Muscle layer of colon (tissue), 2 donors: ENCODE data around the gene EBI3.
"Not testable (repeated sequence)": the region's sequence is repeated elsewhere in the genome, so short reads cannot be mapped to it uniquely, and the experiment has no call there.

Experiments used
- H3K27ac ChIP-seq: one replicate; pipeline ENCODE4 v1.7.0; 2013; ENCODE audit warnings: low read depth, mild to moderate bottlenecking, low read length, moderate library complexity
- H3K27me3 ChIP-seq, 2 donors: one replicate each; pipeline ENCODE4 v1.7.0; 2013; ENCODE audit warnings: low read length in 2 of 2, mild to moderate bottlenecking in 2 of 2; ENCODE audit not compliant: insufficient read depth in 2 of 2, control insufficient read depth in 1 of 2
- H3K36me3 ChIP-seq: one replicate; pipeline ENCODE4 v1.7.0; 2013; ENCODE audit warnings: mild to moderate bottlenecking, low read length; ENCODE audit not compliant: insufficient read depth
- H3K4me1 ChIP-seq: one replicate; pipeline ENCODE4 v1.7.0; 2013; ENCODE audit warnings: mild to moderate bottlenecking, low read length; ENCODE audit not compliant: insufficient read depth
- H3K4me3 ChIP-seq, 2 donors: one replicate each; pipeline ENCODE4 v1.7.0; 2013; ENCODE audit warnings: low read length in 2 of 2, low read depth in 1 of 2, mild to moderate bottlenecking in 1 of 2, moderate library complexity in 1 of 2
- H3K9ac ChIP-seq: one replicate; pipeline ENCODE4 v1.7.0; 2013; ENCODE audit warnings: low read length
- H3K9me3 ChIP-seq: one replicate; pipeline ENCODE4 v1.7.0; 2013; ENCODE audit warnings: mild to moderate bottlenecking, low read length
- donor health status: abdominal sarcoma.
- donor health status: Adenocarcinoma of cecum.

The EBI3 gene

GRCh38 chr19:4268816-4269430 is 39.6 kb downstream of the EBI3 start:
- Histone ChIP-seq H3K4me1 (no peaks in the 10 kb centered on the region), H3K27me3 (no peaks in the 10 kb centered on the region), H3K27ac (no peak overlapping the region), H3K36me3 (peaks cover 25% of the 10 kb centered on the region), H3K9ac (no peak overlapping the region), H3K9me3 (no peaks in the 10 kb centered on the region), H3K4me3 (no peak overlapping the region)

- peaks cover 12% of the 10 kb centered on the region for H3K36me3 ChIP-seq
- no peaks in the 10 kb centered on the region for H3K9me3 ChIP-seq
- H3K9ac ChIP-seq = no peak overlapping the region
- no peak overlapping the region for H3K27ac ChIP-seq
- H3K4me3 ChIP-seq = no peak overlapping the region
- peaks cover under 1 to 2% of the 10 kb centered on the region in 2 donors for H3K27me3 ChIP-seq
- no peaks in the 10 kb centered on the region for H3K4me1 ChIP-seq
Observed at GRCh38 chr19:4272894-4273293, 43.6 kb downstream of the EBI3 start.

GRCh38 chr19:4274321-4274686 is 45.0 kb downstream of the EBI3 start:
- not testable (repeated sequence) for H3K27ac ChIP-seq, H3K9me3 ChIP-seq, H3K4me3 ChIP-seq, H3K36me3 ChIP-seq, H3K4me1 ChIP-seq, H3K9ac ChIP-seq
- peaks cover 3 to 15% of the 10 kb centered on the region in 2 donors for H3K27me3 ChIP-seq

- no peaks in the 10 kb centered on the region for H3K4me1 ChIP-seq
- no peak overlapping the region for H3K9ac ChIP-seq
- H3K27ac ChIP-seq = no peak overlapping the region
- no peaks in the 10 kb centered on the region for H3K36me3 ChIP-seq
- no peaks in the 10 kb centered on the region for H3K9me3 ChIP-seq
- no peak overlapping the region for H3K4me3 ChIP-seq
- peaks cover 10 to 38% of the 10 kb centered on the region in 2 donors for H3K27me3 ChIP-seq
Observed at GRCh38 chr19:4277191-4277696, 47.9 kb downstream of the EBI3 start.

GRCh38 chr19:4278010-4278409 is 48.7 kb downstream of the EBI3 start:
- no peaks in the 10 kb centered on the region for H3K36me3 ChIP-seq
- no peaks in the 10 kb centered on the region for H3K9me3 ChIP-seq
- peaks cover 10 to 38% of the 10 kb centered on the region in 2 donors for H3K27me3 ChIP-seq
- H3K27ac ChIP-seq = no peak overlapping the region
- no peaks in the 10 kb centered on the region for H3K4me1 ChIP-seq
- H3K4me3 ChIP-seq = no peak overlapping the region
- H3K9ac ChIP-seq = no peak overlapping the region

- Histone ChIP-seq H3K9ac (no peak within 1 kb of the TSS), H3K4me3 (no peak within 1 kb of the TSS), H3K27ac (no peak within 1 kb of the TSS), H3K27me3 (peaks cover 10 to 38% of the 10 kb centered on the region in 2 donors), H3K36me3 (no peaks in the 10 kb centered on the region), H3K9me3 (no peaks in the 10 kb centered on the region), H3K4me1 (no peaks in the 10 kb centered on the region)
Observed at GRCh38 chr19:4278419-4279266, 49.3 kb downstream of the EBI3 start, which contains the start of gene SHD. SHD (plus strand) TSS chr19:4279266; CDS start chr19:4280064, 798 bp downstream.

GRCh38 chr19:4279267-4279529 is 49.9 kb downstream of the EBI3 start:
- Histone ChIP-seq H3K36me3 (no peaks in the 10 kb centered on the region), H3K4me1 (no peaks in the 10 kb centered on the region), H3K4me3 (no peak overlapping the region), H3K9me3 (no peaks in the 10 kb centered on the region), H3K27ac (no peak overlapping the region), H3K9ac (no peak overlapping the region), H3K27me3 (peaks cover 10 to 38% of the 10 kb centered on the region in 2 donors)

- Histone ChIP-seq H3K27ac (no peak overlapping the region), H3K9ac (no peak overlapping the region), H3K4me3 (no peak overlapping the region), H3K36me3 (no peaks in the 10 kb centered on the region), H3K27me3 (peaks cover 12 to 40% of the 10 kb centered on the region in 2 donors), H3K4me1 (no peaks in the 10 kb centered on the region), H3K9me3 (no peaks in the 10 kb centered on the region)
Observed at GRCh38 chr19:4279530-4280422, 50.5 kb downstream of the EBI3 start.

- no peaks in the 10 kb centered on the region for H3K9me3 ChIP-seq
- no peak overlapping the region for H3K27ac ChIP-seq
- H3K4me1 ChIP-seq = no peaks in the 10 kb centered on the region
- no peaks in the 10 kb centered on the region for H3K36me3 ChIP-seq
- H3K9ac ChIP-seq = no peak overlapping the region
- peaks cover 13 to 28% of the 10 kb centered on the region in 2 donors for H3K27me3 ChIP-seq
- H3K4me3 ChIP-seq = no peak overlapping the region
Observed at GRCh38 chr19:4284176-4284958, 55.0 kb downstream of the EBI3 start.

GRCh38 chr19:4284974-4285373 is 55.7 kb downstream of the EBI3 start:
- Histone ChIP-seq H3K9me3 (no peaks in the 10 kb centered on the region), H3K4me1 (no peaks in the 10 kb centered on the region), H3K9ac (no peak overlapping the region), H3K27ac (no peak overlapping the region), H3K27me3 (peaks cover 8 to 22% of the 10 kb centered on the region in 2 donors), H3K4me3 (no peak overlapping the region), H3K36me3 (no peaks in the 10 kb centered on the region)

GRCh38 chr19:4286141-4286540 is 56.8 kb downstream of the EBI3 start:
- not testable (repeated sequence) for H3K9me3 ChIP-seq, H3K4me3 ChIP-seq, H3K9ac ChIP-seq, H3K27ac ChIP-seq, H3K27me3 ChIP-seq, H3K36me3 ChIP-seq, H3K4me1 ChIP-seq
